ENCODE measurements around the gene NSUN7. TPM values are rescaled to one million over a fixed set of nuclear protein-coding genes. Genes with fewer than 3 reads are reported as not detected.

NSUN7 gene
- total RNA-seq, 1 experiment from 2014 or later, result 0.90 TPM

GRCh38 chr4:40857956-40858355 is 108.2 kb downstream of the NSUN7 start:
- Histone ChIP-seq H3K36me3 (ENCODE audit: insufficient read depth, low read length, poor library complexity, severe bottlenecking) (no peaks in the 10 kb centered on the region), H3K4me1 (ENCODE audit: insufficient read depth, low read length, poor library complexity, severe bottlenecking) (no peaks in the 10 kb centered on the region), H3K4me3 (ENCODE audit: low read depth, low read length, poor library complexity, severe bottlenecking) (no peak overlapping the region), H3K9me3 (ENCODE audit: low read depth, low read length, poor library complexity, severe bottlenecking) (no peaks in the 10 kb centered on the region), H3K27ac (ENCODE audit: low read depth, low read length, poor library complexity, severe bottlenecking) (no peak overlapping the region), H3K27me3 (replicated peaks; ENCODE audit: insufficient read depth, low read depth, low read length, poor library complexity) (no peaks in the 10 kb centered on the region)
- ChIA-PET CTCF (no interaction called here), POLR2A (ENCODE audit: low non-redundant PET) (no interaction called here)
- DNase-seq (ENCODE audit: low spot score), result no peak
- BruUV-seq (replicated peaks), result no TSS peak
- intact Hi-C loops (cut with micrococcal nuclease; ENCODE audit: unreplicated experiment), result no loop called here
- TF ChIP-seq EZH2 (IDR thresholded peaks at IDR 0.05; ENCODE audit: borderline replicate concordance, low read depth, low read length, poor library complexity, severe bottlenecking), result no peak
- TF ChIP-seq, protein P1, sequence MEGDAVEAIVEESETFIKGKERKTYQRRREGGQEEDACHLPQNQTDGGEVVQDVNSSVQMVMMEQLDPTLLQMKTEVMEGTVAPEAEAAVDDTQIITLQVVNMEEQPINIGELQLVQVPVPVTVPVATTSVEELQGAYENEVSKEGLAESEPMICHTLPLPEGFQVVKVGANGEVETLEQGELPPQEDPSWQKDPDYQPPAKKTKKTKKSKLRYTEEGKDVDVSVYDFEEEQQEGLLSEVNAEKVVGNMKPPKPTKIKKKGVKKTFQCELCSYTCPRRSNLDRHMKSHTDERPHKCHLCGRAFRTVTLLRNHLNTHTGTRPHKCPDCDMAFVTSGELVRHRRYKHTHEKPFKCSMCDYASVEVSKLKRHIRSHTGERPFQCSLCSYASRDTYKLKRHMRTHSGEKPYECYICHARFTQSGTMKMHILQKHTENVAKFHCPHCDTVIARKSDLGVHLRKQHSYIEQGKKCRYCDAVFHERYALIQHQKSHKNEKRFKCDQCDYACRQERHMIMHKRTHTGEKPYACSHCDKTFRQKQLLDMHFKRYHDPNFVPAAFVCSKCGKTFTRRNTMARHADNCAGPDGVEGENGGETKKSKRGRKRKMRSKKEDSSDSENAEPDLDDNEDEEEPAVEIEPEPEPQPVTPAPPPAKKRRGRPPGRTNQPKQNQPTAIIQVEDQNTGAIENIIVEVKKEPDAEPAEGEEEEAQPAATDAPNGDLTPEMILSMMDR (conservative IDR thresholded peaks at IDR 0.05; ENCODE audit: low read depth, low read length), result no peak

- Histone ChIP-seq H3K27me3 (replicated peaks; ENCODE audit: insufficient read depth, low read depth, low read length, poor library complexity) (no peaks in the 10 kb centered on the region), H3K4me3 (ENCODE audit: low read depth, low read length, poor library complexity, severe bottlenecking) (no peak overlapping the region), H3K9me3 (ENCODE audit: low read depth, low read length, poor library complexity, severe bottlenecking) (no peaks in the 10 kb centered on the region), H3K4me1 (ENCODE audit: insufficient read depth, low read length, poor library complexity, severe bottlenecking) (no peaks in the 10 kb centered on the region), H3K36me3 (ENCODE audit: insufficient read depth, low read length, poor library complexity, severe bottlenecking) (no peaks in the 10 kb centered on the region), H3K27ac (ENCODE audit: low read depth, low read length, poor library complexity, severe bottlenecking) (no peak overlapping the region)
- ChIA-PET CTCF (no interaction called here), POLR2A (ENCODE audit: low non-redundant PET) (no interaction called here)
- TF ChIP-seq, protein P1 (conservative IDR thresholded peaks at IDR 0.05; ENCODE audit: low read depth, low read length), result no peak
- no peak for TF ChIP-seq EZH2 (IDR thresholded peaks at IDR 0.05; ENCODE audit: borderline replicate concordance, low read depth, low read length, poor library complexity, severe bottlenecking)
- no peak for DNase-seq (ENCODE audit: low spot score)
- intact Hi-C loops (cut with micrococcal nuclease; ENCODE audit: unreplicated experiment), result no loop called here
- BruUV-seq (replicated peaks), result no TSS peak
These were observed 109.2 kb downstream of the NSUN7 start for GRCh38 chr4:40858962-40859361.

Other genes with a start within 250 kb of the NSUN7 start
- gene RBM47, start 120.1 kb upstream of the NSUN7 start, total RNA-seq (2021), result 0.09 and 0.28 TPM in 2 replicates